B cell (primary cell): ENCODE measurements around the gene GALNT10. TPM values are rescaled to one million over a fixed set of nuclear protein-coding genes. Genes with fewer than 3 reads are reported as not detected.

Experiments
- ATAC-seq: fragments of 200-7000 bp; cut with Tn5 transposase; one replicate; pipeline ENCODE4 v1.10.0; 2021; ENCODE audit warnings: low read depth, mild to moderate bottlenecking, moderate number of reproducible peaks, moderate library complexity
- CTCF ChIA-PET: fragments of 350-600 bp; sonication (Branson Sonifier 250); formaldehyde crosslinking; loops from one replicate; lab custom pipeline; 2021; ENCODE audit warnings: antibody characterized with exemption, inconsistent platforms; lab: Charles Lee
- POLR2A ChIA-PET: fragments of 350-600 bp; sonication (Branson Sonifier 250); formaldehyde crosslinking; loops from one replicate; lab custom pipeline; 2021; ENCODE audit warnings: antibody characterized with exemption; lab: Charles Lee
- DNase-seq: peaks from one replicate; pipeline ENCODE4 v3.0.0; 2013
- H2AFZ ChIP-seq: 2 replicates; pipeline ENCODE4 v1.6.1; 2012; ENCODE audit warnings: mild to moderate bottlenecking, low read depth, low read length; ENCODE audit not compliant: insufficient read depth, poor library complexity, severe bottlenecking
- H3K27ac ChIP-seq, 2 donors: 1 replicate in 1 of 2; 2 replicates in 1 of 2; pipeline ENCODE4 v1.5.1; 2012 to 2013; ENCODE audit warnings: low read length in 2 of 2, mild to moderate bottlenecking in 2 of 2, moderate library complexity in 1 of 2
- H3K27me3 ChIP-seq, 4 experiments: fragments of 200-600 bp in 1 of 4; sonication (generic) in 1 of 4; replicated peaks in 1 of 4; 1 replicate in 2 of 4; 2 replicates in 2 of 4; pipeline versions ENCODE4 v1.6.1 to v1.7.0; 2013 to 2016; ENCODE audit warnings: low read length in 3 of 4, mild to moderate bottlenecking in 2 of 4, mixed read lengths in 1 of 4, moderate library complexity in 1 of 4; ENCODE audit not compliant: insufficient read depth in 4 of 4, control insufficient read depth in 3 of 4; ENCODE audit errors: control extremely low read depth in 1 of 4
- H3K36me3 ChIP-seq, 2 experiments: replicated peaks in 1 of 2; 1 replicate in 1 of 2; 2 replicates in 1 of 2; pipeline versions ENCODE4 v1.6.1 to v1.7.1; 2013; ENCODE audit warnings: low read length in 1 of 2; ENCODE audit not compliant: insufficient read depth in 2 of 2, control insufficient read depth in 1 of 2; ENCODE audit errors: control extremely low read depth in 1 of 2, extremely low read depth in 1 of 2
- H3K4me1 ChIP-seq, 2 donors: fragments of 200-600 bp in 1 of 2; sonication (generic) in 1 of 2; 1 replicate in 1 of 2; 2 replicates in 1 of 2; pipeline versions ENCODE4 v1.5.1 to v1.6.1; 2013 to 2017; ENCODE audit warnings: low read length in 2 of 2; ENCODE audit not compliant: control insufficient read depth in 2 of 2, insufficient read depth in 2 of 2
- H3K4me2 ChIP-seq: replicated peaks from 2 replicates; pipeline ENCODE3; 2012; ENCODE audit warnings: mild to moderate bottlenecking, low read depth, low read length; ENCODE audit not compliant: poor library complexity, severe bottlenecking
- H3K4me3 ChIP-seq, 5 experiments: fragments of 200-600 bp in 1 of 5; sonication (generic) in 1 of 5; 1 replicate in 3 of 5; 2 replicates in 2 of 5; pipeline versions ENCODE4 v1.5.1 to v1.7.0; 2011 to 2016; ENCODE audit warnings: low read length in 4 of 5, mild to moderate bottlenecking in 4 of 5, low read depth in 2 of 5, control low read depth in 1 of 5, moderate library complexity in 1 of 5; ENCODE audit not compliant: insufficient read depth in 1 of 5; ENCODE audit errors: control extremely low read depth in 1 of 5, extremely low read depth in 1 of 5
- H3K79me2 ChIP-seq: fragments of 200-600 bp; sonication (generic); one replicate; pipeline ENCODE4 v1.6.0; 2016; ENCODE audit warnings: low read length; ENCODE audit not compliant: control insufficient read depth, insufficient read depth
- H3K9ac ChIP-seq: fragments of 200-600 bp; sonication (generic); 2 replicates; pipeline ENCODE4 v1.6.1; 2017; ENCODE audit warnings: mild to moderate bottlenecking, low read length, moderate library complexity
- H3K9me3 ChIP-seq, 3 donors: one replicate each; pipeline versions ENCODE4 v1.6.1 to v1.7.1; 2013; ENCODE audit warnings: low read length in 2 of 3; ENCODE audit not compliant: control insufficient read depth in 2 of 3, insufficient read depth in 1 of 3; ENCODE audit errors: control extremely low read depth in 1 of 3
- H4K20me1 ChIP-seq: 2 replicates; pipeline ENCODE4 v1.6.0; 2012; ENCODE audit warnings: mild to moderate bottlenecking, low read length; ENCODE audit not compliant: insufficient read depth, control insufficient read depth, poor library complexity, severe bottlenecking
- H3K27ac Mint-ChIP-seq: one replicate; pipeline ENCODE4 v1.8.0; 2021; ENCODE audit warnings: mixed read lengths
- H3K27me3 Mint-ChIP-seq: one replicate; pipeline ENCODE4 v1.8.0; 2021; ENCODE audit warnings: mixed read lengths
- H3K4me1 Mint-ChIP-seq: one replicate; pipeline ENCODE4 v1.8.0; 2021; ENCODE audit warnings: mixed read lengths
- H3K4me3 Mint-ChIP-seq: one replicate; pipeline ENCODE4 v1.8.0; 2021; ENCODE audit warnings: mixed read lengths
- H3K9me3 Mint-ChIP-seq: one replicate; pipeline ENCODE4 v1.8.0; 2022; ENCODE audit warnings: mixed read lengths; ENCODE audit not compliant: insufficient read depth
- CTCF ChIP-seq: fragments of 200-600 bp; IDR thresholded peaks from one replicate; pipeline ENCODE4 v1.8.0; 2022; ENCODE audit warnings: antibody characterized with exemption, mild to moderate bottlenecking
- EZH2 ChIP-seq: IDR thresholded peaks from 2 replicates; pipeline ENCODE4 v1.6.1; 2012; ENCODE audit warnings: borderline replicate concordance, low read depth, mild to moderate bottlenecking, moderate library complexity, low read length; ENCODE audit not compliant: insufficient read depth, poor library complexity, severe bottlenecking
- WGBS: methylation state at CpG from one replicate; pipeline ENCODE4 v1.1.5; 2013; ENCODE audit warnings: missing lambda C conversion rate; ENCODE audit not compliant: insufficient coverage; 5-methylcytosine and 5-hydroxymethylcytosine counted together
- intact Hi-C: fragments of 100-400 bp; cut with micrococcal nuclease; formaldehyde crosslinking; loops from one replicate; pipeline ENCODE4 v1.10.0; 2022
- polyA plus RNA-seq: library from polyadenylated mRNA; depleted of rRNA; stranded (reverse); fragments of >200 nt; gene quantifications from 2 replicates; pipeline ENCODE4 v1.2.3, GENCODE V29; 2012
- total RNA-seq, 2 donors: library from RNA; stranded (reverse); fragments of 120-200 nt in 1 of 2; gene quantifications; 1 replicate in 1 of 2; 2 replicates in 1 of 2; pipeline versions ENCODE4 v1.2.3 to v1.2.4, GENCODE V29; 2013 to 2022

Gene GALNT10
- total and polyA plus RNA-seq, 2 donors (not counting 1 experiment from before 2014, with no cell fraction given): 27.7 to 42.8 TPM

GRCh38 chr5:154227090-154227489, 36.6 kb downstream of the GALNT10 start:
- H3K79me2 ChIP-seq: peaks cover 64% of the 10 kb centered on the region
- H3K36me3 ChIP-seq: peaks cover 0 to 2% of the 10 kb centered on the region in 2 experiments
- CTCF ChIA-PET: no interaction called here
- POLR2A ChIA-PET: no interaction called here
- H3K27me3 Mint-ChIP-seq: no peaks in the 10 kb centered on the region
- TF ChIP-seq EZH2 (no peak), CTCF (no peak)
- no CpG with 5 or more reads among the region's 2 CpGs for WGBS
- H3K4me1 ChIP-seq: peaks cover 29 to 35% of the 10 kb centered on the region in 2 donors
- H3K9ac ChIP-seq: no peak overlapping the region
- H3K27me3 ChIP-seq: no peaks in the 10 kb centered on the region
- H3K27ac ChIP-seq: no peak overlapping the region
- ATAC-seq: no peak
- no peaks in the 10 kb centered on the region for H3K9me3 Mint-ChIP-seq
- peaks cover 43% of the 10 kb centered on the region for H3K4me1 Mint-ChIP-seq
- no peak overlapping the region for H3K27ac Mint-ChIP-seq
- H3K4me2 ChIP-seq: no peak overlapping the region
- DNase-seq: no peak
- H4K20me1 ChIP-seq: no peaks in the 10 kb centered on the region
- H3K4me3 Mint-ChIP-seq: no peak overlapping the region
- H2AFZ ChIP-seq: no peak overlapping the region
- intact Hi-C loops: no loop called here
- H3K4me3 ChIP-seq: no peak overlapping the region
- H3K9me3 ChIP-seq: peaks cover 0 to 6% (median 5%) of the 10 kb centered on the region in 3 donors

- Histone ChIP-seq H3K9me3 (peaks cover 0 to 6% (median 5%) of the 10 kb centered on the region in 3 donors), H3K27me3 (no peaks in the 10 kb centered on the region), H3K79me2 (peaks cover 69% of the 10 kb centered on the region), H3K4me3 (peak overlapping the region in 4 of 5 experiments; percentile 6 to 69 (median 45)), H2AFZ (peak overlapping the region; percentile 82), H3K4me1 (peaks cover 31 to 35% of the 10 kb centered on the region in 2 donors), H3K27ac (peak overlapping the region; percentile 75 to 77), H3K4me2 (peak overlapping the region; percentile 82), H3K9ac (peak overlapping the region; percentile 66), H3K36me3 (peaks cover 0 to 3% of the 10 kb centered on the region in 2 experiments), H4K20me1 (no peaks in the 10 kb centered on the region)
- no peak for TF ChIP-seq EZH2
- TF ChIP-seq CTCF: no peak
- WGBS: 0% methylated on average over 2 of the region's 4 CpGs
- POLR2A ChIA-PET: no interaction called here
- DNase-seq (peak; percentile 60), ATAC-seq (peak; percentile 91)
- Mint-ChIP-seq H3K27ac (peak overlapping the region; percentile 84), H3K9me3 (no peaks in the 10 kb centered on the region), H3K4me1 (peaks cover 44% of the 10 kb centered on the region), H3K27me3 (no peaks in the 10 kb centered on the region), H3K4me3 (peak overlapping the region; percentile 89)
- CTCF ChIA-PET: no interaction called here
- intact Hi-C loops: loop anchor here (1.0 kb wide), 1 partner anchor 11 kb away; no protein-coding TSS in a partner anchor
Observed at GRCh38 chr5:154228696-154229095, 38.2 kb downstream of the GALNT10 start.
